ENCODE data around the gene ELP4. TPM values are rescaled to one million over a fixed set of nuclear protein-coding genes. Genes with fewer than 3 reads are reported as not detected.

The ELP4 gene
- total RNA-seq, 1 donor from 2014 or later, result 37.1 TPM

DNA sequence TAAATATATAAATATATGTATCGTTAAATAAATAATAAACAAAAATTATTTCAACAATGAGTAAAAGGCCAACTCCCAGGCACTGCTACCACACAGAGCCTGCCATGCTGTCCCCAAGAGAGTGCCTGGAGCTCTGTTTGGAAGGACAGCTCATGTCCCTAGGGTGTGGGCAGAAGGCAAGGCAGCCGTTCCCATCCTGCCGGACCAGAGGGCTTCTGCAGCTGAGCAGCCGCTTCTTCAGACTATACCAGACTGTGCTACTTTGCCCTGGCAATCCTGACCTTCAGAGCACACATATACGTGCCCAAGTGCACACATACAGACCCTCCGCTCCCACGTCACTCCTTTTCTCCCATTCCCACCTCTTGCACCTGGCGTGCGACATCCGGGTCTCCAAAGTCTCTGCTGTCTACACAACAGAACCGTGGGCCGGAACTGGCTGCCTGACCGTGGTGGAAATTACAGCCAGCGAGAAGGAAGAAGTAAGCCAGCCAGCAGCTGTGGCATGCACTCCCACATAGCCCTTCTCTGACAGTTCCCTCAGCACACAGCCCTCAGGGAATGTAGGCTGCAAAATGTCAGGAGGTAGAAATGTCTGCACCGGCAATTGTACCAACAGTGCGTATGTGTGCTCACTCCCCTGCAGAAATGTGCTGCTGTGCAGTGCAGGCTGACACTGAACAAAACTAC is 277.6 kb downstream of the ELP4 start:
- H3K4me1 ChIP-seq, result no peaks in the 10 kb centered on the region
- H3K36me3 ChIP-seq, result no peaks in the 10 kb centered on the region
- intact Hi-C loops (cut with DNase I), result no loop called here
- H3K4me3 ChIP-seq, result no peak overlapping the region
- TF ChIP-seq, protein P1, sequence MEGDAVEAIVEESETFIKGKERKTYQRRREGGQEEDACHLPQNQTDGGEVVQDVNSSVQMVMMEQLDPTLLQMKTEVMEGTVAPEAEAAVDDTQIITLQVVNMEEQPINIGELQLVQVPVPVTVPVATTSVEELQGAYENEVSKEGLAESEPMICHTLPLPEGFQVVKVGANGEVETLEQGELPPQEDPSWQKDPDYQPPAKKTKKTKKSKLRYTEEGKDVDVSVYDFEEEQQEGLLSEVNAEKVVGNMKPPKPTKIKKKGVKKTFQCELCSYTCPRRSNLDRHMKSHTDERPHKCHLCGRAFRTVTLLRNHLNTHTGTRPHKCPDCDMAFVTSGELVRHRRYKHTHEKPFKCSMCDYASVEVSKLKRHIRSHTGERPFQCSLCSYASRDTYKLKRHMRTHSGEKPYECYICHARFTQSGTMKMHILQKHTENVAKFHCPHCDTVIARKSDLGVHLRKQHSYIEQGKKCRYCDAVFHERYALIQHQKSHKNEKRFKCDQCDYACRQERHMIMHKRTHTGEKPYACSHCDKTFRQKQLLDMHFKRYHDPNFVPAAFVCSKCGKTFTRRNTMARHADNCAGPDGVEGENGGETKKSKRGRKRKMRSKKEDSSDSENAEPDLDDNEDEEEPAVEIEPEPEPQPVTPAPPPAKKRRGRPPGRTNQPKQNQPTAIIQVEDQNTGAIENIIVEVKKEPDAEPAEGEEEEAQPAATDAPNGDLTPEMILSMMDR (IDR thresholded peaks at IDR 0.05), result no peak
- no peaks in the 10 kb centered on the region for H3K9me3 ChIP-seq
- H3K27me3 ChIP-seq, result no peaks in the 10 kb centered on the region
- H3K27ac ChIP-seq, result no peak overlapping the region
- DNase-seq (ENCODE audit: low spot score in 2 of 2), result no peak

DNA sequence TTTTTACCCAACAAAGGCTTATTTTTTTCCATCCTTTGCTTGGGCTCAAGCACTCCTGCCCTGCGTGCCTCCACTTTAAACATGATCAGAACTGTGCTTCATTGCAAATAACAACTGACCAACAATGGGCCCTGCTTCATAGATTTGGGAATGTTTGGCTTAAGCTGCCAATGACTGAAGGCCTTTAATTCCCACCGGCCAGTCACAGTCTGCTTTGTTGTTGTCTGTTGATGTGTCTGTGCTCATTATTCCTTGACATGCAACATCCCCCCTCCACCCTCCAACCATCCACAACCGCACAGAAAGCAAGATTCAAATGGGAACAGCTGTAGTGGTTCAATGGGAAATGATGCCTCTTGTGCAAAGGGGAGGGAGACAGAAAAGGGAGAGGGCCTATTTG is 278.5 kb downstream of the ELP4 start:
- Histone ChIP-seq H3K4me3 (no peak overlapping the region), H3K36me3 (no peaks in the 10 kb centered on the region), H3K27ac (no peak overlapping the region), H3K9me3 (no peaks in the 10 kb centered on the region), H3K27me3 (no peaks in the 10 kb centered on the region), H3K4me1 (no peaks in the 10 kb centered on the region)
- no peak for DNase-seq (ENCODE audit: low spot score in 2 of 2)
- TF ChIP-seq, protein P1 (IDR thresholded peaks at IDR 0.05), result no peak
- intact Hi-C loops (cut with DNase I), result no loop called here

DNA sequence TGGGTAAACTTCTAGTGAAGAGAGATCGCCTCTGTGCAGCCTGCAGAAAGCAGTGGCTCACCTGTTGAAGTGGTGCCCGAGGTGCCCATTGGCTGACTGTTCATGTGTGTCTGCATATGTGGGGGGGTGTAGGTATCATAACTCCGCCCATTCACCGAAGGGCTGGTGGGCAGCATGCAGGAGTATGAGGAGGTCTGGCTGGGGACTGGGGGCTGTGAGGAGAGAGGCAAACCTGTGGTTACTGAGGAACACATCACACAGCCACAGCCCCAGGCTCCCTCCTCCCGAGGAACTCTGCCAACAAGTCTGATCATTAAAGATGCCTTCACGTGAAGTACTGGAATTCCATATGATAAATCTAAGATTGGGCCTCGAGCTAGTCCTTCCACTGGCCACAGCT is 281.1 kb downstream of the ELP4 start:
- Histone ChIP-seq H3K9me3 (no peaks in the 10 kb centered on the region), H3K36me3 (no peaks in the 10 kb centered on the region), H3K4me1 (no peaks in the 10 kb centered on the region), H3K4me3 (no peak overlapping the region), H3K27me3 (no peaks in the 10 kb centered on the region), H3K27ac (no peak overlapping the region)
- intact Hi-C loops (cut with DNase I), result no loop called here
- DNase-seq (ENCODE audit: low spot score in 2 of 2), result no peak
- TF ChIP-seq, protein P1 (IDR thresholded peaks at IDR 0.05), result no peak

DNA sequence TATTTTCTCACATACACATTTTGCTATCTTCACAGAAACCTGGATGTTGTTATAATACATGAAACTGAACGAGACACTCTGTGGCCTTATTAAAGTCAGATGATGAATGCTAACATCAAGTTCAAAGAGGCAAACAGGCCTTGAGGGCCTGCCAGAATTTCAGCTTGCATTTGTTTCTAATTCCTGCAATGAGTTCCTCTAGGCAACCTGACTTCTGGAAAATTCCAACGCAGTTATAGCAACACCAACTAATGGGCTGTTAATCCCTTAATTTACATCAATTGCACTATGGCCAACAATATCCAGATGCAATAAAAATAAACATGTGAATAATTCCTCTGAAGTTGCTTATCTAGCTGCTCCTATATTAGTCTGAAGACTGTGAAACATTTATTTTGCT is 282.5 kb downstream of the ELP4 start:
- intact Hi-C loops (cut with DNase I), result no loop called here
- H3K36me3 ChIP-seq, result no peaks in the 10 kb centered on the region
- H3K4me1 ChIP-seq, result no peaks in the 10 kb centered on the region
- H3K27ac ChIP-seq, result no peak overlapping the region
- TF ChIP-seq, protein P1 (IDR thresholded peaks at IDR 0.05), result no peak
- H3K9me3 ChIP-seq, result no peaks in the 10 kb centered on the region
- DNase-seq (ENCODE audit: low spot score in 2 of 2), result no peak
- no peaks in the 10 kb centered on the region for H3K27me3 ChIP-seq
- H3K4me3 ChIP-seq, result no peak overlapping the region

GRCh38 chr11:31792456-31792855 is 282.9 kb downstream of the ELP4 start:
- no peak overlapping the region for H3K4me3 ChIP-seq
- no peak for DNase-seq (ENCODE audit: low spot score in 2 of 2)

More at GRCh38 chr11:31792456-31792855, 282.9 kb downstream of the ELP4 start:
- Histone ChIP-seq H3K36me3 (no peaks in the 10 kb centered on the region), H3K27me3 (no peaks in the 10 kb centered on the region), H3K27ac (no peak overlapping the region), H3K9me3 (no peaks in the 10 kb centered on the region), H3K4me1 (no peaks in the 10 kb centered on the region)
- TF ChIP-seq, protein P1 (IDR thresholded peaks at IDR 0.05), result no peak
- intact Hi-C loops (cut with DNase I), result no loop called here
